Suppressor macrophage (primary cell): ENCODE data around the gene CEACAM21.

Source experiments
- DNase-seq, 4 experiments: peaks; one replicate each; pipeline ENCODE4 v3.0.0-alpha.2; 2020 to 2022

Gene CEACAM21

DNA sequence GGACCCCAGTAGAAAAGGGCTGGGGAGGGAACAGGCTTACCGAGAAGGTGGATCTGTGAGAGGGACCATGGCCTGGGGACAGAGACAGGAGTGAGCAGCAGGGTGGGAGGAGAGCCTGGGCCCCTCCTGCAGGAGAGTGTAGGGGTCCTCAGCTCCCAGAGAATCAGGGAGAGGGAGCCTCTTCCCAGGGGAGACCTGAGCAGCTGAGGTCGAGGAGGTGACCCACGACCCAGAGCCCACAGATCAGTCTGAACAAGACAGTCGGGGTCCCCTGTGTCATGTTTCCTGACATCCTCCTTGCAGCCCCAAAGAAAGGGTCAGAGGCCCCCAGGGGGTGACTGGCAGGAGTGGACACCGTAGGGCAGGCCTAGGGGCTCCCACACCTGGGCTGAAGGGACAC, 44.2 kb downstream of the CEACAM21 start:
- DNase-seq = no peak

DNA sequence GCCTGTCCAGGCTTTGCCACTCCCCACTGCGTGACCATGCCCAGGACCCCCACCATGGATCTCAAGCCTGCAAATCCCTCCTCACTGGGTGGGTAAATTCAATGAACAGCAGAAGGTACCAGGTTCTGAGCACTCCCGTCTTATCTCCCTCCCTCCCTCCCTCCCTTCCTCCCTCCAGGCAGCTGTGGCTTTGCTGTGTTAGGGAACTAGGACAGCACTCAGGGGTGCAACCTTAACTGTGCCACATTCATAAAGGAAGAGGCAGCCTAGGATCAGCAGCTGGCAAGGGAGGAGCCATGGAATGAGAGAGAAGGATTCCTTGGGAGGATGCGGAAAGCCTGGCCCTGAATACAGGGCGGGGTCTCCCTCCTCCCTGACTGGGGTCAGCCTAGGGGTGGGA, 45.3 kb downstream of the CEACAM21 start:
- no peak for DNase-seq

DNA sequence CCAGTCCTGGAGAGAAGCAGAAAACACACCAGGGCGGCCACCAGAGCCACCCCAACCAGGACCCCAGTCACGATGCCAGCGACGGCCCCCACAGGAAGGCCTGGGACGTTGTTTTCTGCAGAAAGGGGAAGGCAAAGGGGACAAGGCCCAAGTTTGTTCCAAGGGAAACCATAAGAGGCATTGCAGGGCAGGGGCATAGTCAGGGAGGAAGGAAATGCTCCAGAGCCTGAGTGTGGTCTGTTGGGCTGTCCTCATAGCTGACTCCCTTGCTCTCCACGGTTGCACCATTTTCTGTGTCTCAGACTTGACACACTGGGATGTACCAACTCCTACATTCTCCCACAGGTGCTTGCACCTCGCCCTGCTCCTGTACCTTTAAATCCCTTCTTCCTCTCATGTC, 45.7 kb downstream of the CEACAM21 start:
- peak; percentile 50 to 78 (median 70) for DNase-seq

DNA sequence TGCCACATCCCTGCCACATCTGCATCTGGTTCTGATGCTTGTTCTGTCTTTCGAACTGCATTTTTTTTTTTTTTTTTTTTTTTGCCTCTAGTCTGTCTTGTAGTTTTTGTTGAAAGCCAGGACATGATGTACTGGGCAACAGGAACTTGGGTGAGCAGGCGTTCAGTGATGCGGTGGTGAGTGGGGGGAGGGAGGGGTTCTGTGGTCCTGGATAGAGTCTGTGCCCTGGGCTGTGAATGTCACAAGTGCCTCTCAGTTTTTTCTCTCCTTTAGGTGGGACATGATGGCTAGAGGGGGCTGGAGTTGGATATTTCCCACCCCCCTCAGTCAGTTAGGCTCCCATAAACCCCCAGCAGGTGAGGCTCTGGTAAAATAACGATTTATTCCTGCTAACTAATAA, 47.4 kb downstream of the CEACAM21 start:
- no peak for DNase-seq

DNA sequence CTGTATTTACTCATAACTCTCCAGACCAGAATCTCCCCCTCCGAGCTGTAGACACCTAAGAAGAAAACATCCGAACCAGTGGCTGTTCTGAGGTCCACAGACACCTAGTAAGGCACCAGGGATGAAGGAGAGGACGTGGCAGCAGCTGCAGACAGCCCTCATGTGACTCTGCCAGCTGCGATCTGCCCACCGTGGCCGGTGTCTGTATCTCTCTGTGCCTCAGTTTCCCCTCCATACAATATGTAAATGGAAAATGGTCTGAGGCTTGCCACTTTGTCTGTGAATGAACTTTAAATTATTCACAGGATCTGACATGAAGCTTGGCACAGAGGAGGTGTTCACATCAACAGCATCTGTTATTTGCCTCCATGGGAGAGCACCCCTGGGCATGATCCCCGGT, 48.5 kb downstream of the CEACAM21 start:
- no peak for DNase-seq

DNA sequence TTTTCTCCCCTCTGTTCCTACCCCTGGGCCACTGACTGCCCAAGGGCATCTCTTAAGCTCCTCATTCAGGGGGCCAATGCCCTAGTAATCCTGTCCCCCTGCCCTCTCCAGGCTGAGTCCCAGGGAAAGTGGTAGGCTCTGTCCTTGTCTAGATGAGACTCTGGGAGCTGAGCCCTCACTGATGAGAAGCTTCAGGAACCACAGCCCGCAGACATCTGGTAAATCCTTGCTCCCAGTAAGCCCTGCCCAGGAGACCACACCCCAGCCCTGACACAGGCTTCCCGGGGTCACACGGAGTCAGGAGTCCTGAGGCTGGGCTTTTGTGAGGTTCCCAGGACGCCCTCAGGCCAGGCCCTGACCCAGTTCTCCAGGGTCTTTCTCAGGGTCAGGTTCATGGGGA, 49.0 kb downstream of the CEACAM21 start:
- no peak for DNase-seq

DNA sequence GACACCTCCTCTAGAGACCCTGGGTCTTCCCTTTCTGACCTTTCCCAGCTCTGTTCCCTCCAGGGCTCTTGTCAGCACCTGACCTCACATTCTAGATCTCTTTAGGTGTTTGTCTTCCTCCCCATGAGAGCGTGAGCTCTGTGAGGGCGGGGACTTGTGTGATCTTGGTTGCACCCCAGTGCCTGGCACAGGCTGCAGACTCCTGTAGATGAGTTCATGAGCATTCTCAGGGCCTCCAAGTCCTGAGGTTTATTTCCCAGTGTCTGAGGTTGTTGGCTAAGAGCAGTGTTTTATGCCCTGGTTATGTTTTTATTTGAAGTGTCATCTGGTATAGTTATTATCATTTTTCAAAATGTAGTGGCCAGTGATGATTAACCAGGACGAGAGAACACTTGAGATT, 50.3 kb downstream of the CEACAM21 start:
- no peak for DNase-seq

DNA sequence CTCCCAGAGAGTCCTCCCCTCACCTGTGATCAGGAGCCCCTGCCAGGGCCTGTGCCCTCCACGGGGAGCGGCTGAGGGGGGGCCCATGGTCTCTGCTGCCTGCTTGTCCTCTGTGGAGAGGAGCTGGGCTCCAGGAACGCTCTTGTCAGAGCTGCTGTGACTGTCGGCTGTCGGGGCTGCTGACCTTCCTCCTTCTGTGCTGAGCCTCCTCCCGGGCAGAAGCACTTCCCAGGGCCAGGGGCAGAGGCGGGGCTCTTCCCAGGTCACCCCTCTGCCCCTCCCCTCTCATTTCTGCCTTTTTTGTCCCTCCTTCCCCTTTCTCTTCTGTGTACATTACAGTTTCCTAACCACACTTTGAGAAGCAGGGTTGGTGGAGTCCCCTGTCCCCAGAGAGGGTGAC, 50.9 kb downstream of the CEACAM21 start, which contains the start of gene CEACAM4:
TSS of gene CEACAM4 (minus strand) at position 198 of the 400 bp plus-strand sequence. CDS start at position 87, 111 bp downstream.
- DNase-seq = peak; percentile 74 to 86 (median 84)

DNA sequence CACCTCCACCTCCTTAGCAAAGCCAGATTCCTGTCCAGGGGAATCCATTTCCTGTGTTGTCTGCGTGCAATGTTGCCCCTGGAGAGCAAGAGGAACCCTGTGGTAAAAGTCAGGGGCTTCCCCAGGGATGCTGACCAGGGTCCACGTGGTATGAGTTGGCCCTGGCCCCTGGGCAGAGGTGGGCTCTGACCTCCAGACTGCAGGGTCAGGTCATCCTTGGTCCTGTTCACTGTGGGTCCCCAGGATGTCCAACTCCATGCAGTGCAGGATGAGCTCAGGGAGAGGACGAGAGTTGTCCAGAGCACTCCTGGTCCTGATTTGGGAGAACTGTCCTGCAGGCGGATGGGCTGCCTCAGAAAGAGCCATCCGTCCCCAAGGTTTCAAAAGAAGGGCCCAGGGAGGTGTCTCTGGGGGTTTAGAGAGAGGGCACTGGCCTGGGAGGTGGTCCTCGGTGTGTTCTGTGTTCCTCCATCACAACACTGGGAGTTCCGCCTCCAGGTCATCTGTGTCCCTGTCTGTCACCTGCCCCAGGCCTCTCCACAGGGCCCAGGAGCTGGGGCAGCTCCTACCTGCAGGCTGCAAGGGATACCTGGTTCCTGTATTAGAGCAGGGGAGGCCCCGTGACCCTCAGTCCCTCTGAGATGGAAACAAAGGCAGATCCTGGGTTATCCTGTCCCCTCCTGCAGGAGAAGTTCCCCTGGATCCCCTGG, 52.2 kb downstream of the CEACAM21 start:
- DNase-seq = no peak
